Measurements from ENCODE around the gene SOX9. TPM values are rescaled to one million over a fixed set of nuclear protein-coding genes. Genes with fewer than 3 reads are reported as not detected.

Gene SOX9
- total and polyA plus RNA-seq, 2 of the 8 experiments (the other 6 are each of a cell fraction or from before 2014, with no cell fraction given): 1.9 to 4.9 TPM

DNA sequence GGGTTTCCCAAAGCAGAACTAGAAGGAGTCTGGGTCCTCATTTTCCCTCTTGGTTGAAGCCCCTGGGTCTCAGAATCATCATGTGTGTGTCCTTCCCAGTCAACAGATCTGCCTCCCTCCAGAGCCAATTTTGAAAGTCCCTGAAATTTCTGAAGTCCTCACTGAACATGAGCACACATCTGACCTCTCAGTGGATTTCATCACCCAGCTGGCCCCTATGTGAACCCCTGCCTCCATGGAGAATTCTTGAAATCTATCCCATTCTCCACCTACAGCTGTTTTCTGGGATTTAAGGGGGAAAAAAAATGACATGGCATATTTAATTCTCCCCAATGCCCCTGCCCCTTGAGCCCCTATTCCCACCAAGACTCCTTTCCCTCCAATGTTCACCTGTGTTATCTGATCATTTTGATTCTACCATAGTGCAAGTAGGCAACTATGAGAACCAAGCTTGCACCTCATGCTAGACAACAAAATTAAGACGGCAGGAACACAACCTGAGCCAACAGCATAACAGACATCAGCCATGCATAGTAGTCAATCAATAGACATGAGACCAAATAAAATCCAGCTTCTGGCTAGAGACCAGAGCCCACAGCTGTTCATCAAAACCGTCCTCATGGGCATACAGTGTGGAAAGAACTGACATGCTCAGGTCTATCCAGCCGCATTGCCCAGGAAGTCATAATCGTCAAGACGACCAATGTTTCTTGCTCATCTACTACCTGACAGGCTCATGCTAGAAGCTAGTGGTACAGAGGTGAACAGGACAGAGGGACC lies 14.9 kb downstream of the SOX9 start:
- Histone ChIP-seq H3K9ac (replicated peaks in 1 of 4; ENCODE audit: extremely low read depth in 1 of 4, low read depth in 3 of 4, low read length in 3 of 4) (no peak overlapping the region), H3K27me3 (replicated peaks in 1 of 4; ENCODE audit: control insufficient read depth in 3 of 4, extremely low read depth in 1 of 4, insufficient read depth in 3 of 4, low read length in 3 of 4) (no peaks in the 10 kb centered on the region; a peak in 2 of 7 replicates), H3K4me1 (replicated peaks in 1 of 4; ENCODE audit: control insufficient read depth in 3 of 4, insufficient read depth in 4 of 4, low read length in 3 of 4) (peaks cover 0 to 5% (median 2%) of the 10 kb centered on the region in 4 experiments; a peak in 3 of 7 replicates), H3K4ac (replicated peaks; ENCODE audit: insufficient read length, low read depth, low read length) (no peak overlapping the region), H2BK5ac (ENCODE audit: low read depth, low read length) (no peak overlapping the region), H3K27ac (ENCODE audit: low read depth, low read length) (no peak overlapping the region), H4K20me1 (replicated peaks in 1 of 2; ENCODE audit: control insufficient read depth in 1 of 2, insufficient read depth in 2 of 2, low read length in 2 of 2) (no peaks in the 10 kb centered on the region), H2BK15ac (ENCODE audit: low read length) (no peak overlapping the region), H3K4me2 (ENCODE audit: insufficient read depth in 1 of 2, low read depth in 2 of 2, low read length in 2 of 2) (no peak overlapping the region), H3K79me2 (ENCODE audit: control insufficient read depth in 1 of 2, insufficient read depth in 2 of 2, low read length in 2 of 2) (no peaks in the 10 kb centered on the region), H4K91ac (replicated peaks; ENCODE audit: insufficient read length, low read length) (no peak overlapping the region), H3K79me1 (ENCODE audit: low read depth, low read length) (no peaks in the 10 kb centered on the region), H4K5ac (ENCODE audit: insufficient read length, low read depth, low read length) (no peak overlapping the region), H2AK5ac (ENCODE audit: low read depth, low read length) (no peak overlapping the region), H3K56ac (replicated peaks; ENCODE audit: insufficient read length, low read depth, low read length) (no peak overlapping the region), H3K14ac (ENCODE audit: insufficient read length) (no peak overlapping the region), H2BK20ac (ENCODE audit: low read length) (no peak overlapping the region), H2AFZ (ENCODE audit: low read length) (no peak overlapping the region), H2BK120ac (replicated peaks; ENCODE audit: low read depth, low read length) (no peak overlapping the region), H3K18ac (ENCODE audit: extremely low read depth, low read length) (no peak overlapping the region), H3K36me3 (ENCODE audit: control insufficient read depth in 2 of 4, insufficient read depth in 4 of 4, low read length in 3 of 4) (no peaks in the 10 kb centered on the region), H3K4me3 (ENCODE audit: extremely low read depth in 1 of 4, insufficient read depth in 2 of 4, low read depth in 3 of 4, low read length in 4 of 4) (no peak overlapping the region), H4K8ac (ENCODE audit: extremely low read depth, insufficient read depth, low read length) (no peak overlapping the region), H3K23me2 (ENCODE audit: low read depth, low read length) (no peaks in the 10 kb centered on the region), H2BK12ac (ENCODE audit: low read depth, low read length) (no peak overlapping the region), H3K9me3 (ENCODE audit: insufficient read depth in 2 of 2, low read depth in 1 of 2, low read length in 1 of 2) (no peaks in the 10 kb centered on the region), H3K23ac (ENCODE audit: insufficient read length) (no peak overlapping the region)
- ChIA-PET POLR2A (ENCODE audit: partially characterized antibody) (interaction anchor here (0.6 to 1.6 kb wide), 3 partner anchors 14 to 1600 kb away, joined by 3 to 4 read pairs (median 3); partner anchors contain the start of gene SOX9), CTCF (ENCODE audit: partially characterized antibody) (interaction anchor here (1.1 to 1.4 kb wide), 4 partner anchors 8 to 52 kb away, joined by 3 to 4 read pairs (median 4); no protein-coding TSS in a partner anchor)
- DNase-seq (ENCODE audit: low read depth in 1 of 2, low spot score in 2 of 2) (no peak), FAIRE-seq (no peak)
- 80% methylated on average over 5 of the region's 5 CpGs; no CpG with 5 or more reads in 1 of the 2 experiments for WGBS, 2 experiments (ENCODE audit: extremely low coverage in 1 of 2, insufficient coverage in 1 of 2, insufficient read length in 1 of 2, insufficient replicate concordance in 2 of 2, low coverage in 1 of 2, low lambda C conversion rate in 2 of 2, missing lambda C conversion rate in 1 of 2)
- no peak for TF ChIP-seq KDM4A (IDR thresholded peaks at IDR 0.05; ENCODE audit: low read depth, low read length, severe bottlenecking)
- TF ChIP-seq, protein P1, sequence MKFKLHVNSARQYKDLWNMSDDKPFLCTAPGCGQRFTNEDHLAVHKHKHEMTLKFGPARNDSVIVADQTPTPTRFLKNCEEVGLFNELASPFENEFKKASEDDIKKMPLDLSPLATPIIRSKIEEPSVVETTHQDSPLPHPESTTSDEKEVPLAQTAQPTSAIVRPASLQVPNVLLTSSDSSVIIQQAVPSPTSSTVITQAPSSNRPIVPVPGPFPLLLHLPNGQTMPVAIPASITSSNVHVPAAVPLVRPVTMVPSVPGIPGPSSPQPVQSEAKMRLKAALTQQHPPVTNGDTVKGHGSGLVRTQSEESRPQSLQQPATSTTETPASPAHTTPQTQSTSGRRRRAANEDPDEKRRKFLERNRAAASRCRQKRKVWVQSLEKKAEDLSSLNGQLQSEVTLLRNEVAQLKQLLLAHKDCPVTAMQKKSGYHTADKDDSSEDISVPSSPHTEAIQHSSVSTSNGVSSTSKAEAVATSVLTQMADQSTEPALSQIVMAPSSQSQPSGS (IDR thresholded peaks at IDR 0.05; ENCODE audit: low read length): no peak
- TF ChIP-seq RFX5 (IDR thresholded peaks at IDR 0.05; ENCODE audit: borderline replicate concordance, low read depth, low read length): no peak
